Fibroblast of lung (primary cell): ENCODE results near the gene COBL.

Experiments used
- CTCF ChIP-seq, 2 donors: IDR thresholded peaks in 1 of 2; conservative IDR thresholded peaks in 1 of 2; 1 replicate in 1 of 2; 2 replicates in 1 of 2; pipeline ENCODE4 v1.5.1; 2011 to 2012; ENCODE audit warnings: low read length in 2 of 2, control low read depth in 1 of 2, inconsistent platforms in 1 of 2, low read depth in 1 of 2, mild to moderate bottlenecking in 1 of 2
- EZH2 ChIP-seq: IDR thresholded peaks from 2 replicates; pipeline ENCODE4 v1.5.1; 2012; ENCODE audit warnings: low read length, control low read depth, mild to moderate bottlenecking; ENCODE audit errors: missing control alignments

DNA sequence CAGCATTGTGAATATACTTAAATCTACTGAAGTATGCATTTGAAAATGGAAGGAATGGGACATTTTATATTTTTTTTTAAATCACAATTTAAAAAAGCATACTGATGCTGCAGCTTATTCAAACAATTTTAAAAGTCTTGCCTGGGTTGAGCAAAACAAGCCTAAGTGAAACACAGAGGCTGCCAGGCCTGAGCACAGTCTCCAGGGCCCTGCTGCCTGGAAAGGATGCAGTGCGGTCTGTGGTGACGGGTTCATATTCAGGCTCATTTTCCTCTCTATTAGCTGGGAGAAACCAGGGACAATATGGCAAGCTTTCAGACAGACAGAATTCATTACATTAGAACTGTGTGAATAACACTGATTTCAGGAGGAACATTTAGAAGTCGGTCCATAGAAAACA lies 251.9 kb downstream of the COBL start:
- TF ChIP-seq CTCF (conservative IDR thresholded peaks at IDR 0.05 in 1 of 2, IDR thresholded peaks at IDR 0.05 in 1 of 2; ENCODE audit: low read depth in 1 of 2, low read length in 2 of 2) (no peak), EZH2 (no peak)
